Natural killer cell treated with Interleukin-12 subunit alpha and Interleukin-12 subunit beta and Interleukin-15 and Interleukin-18, amount 100 ng/mL, for 72 hours (primary cell): ENCODE results near the gene GRIN1. TPM values are rescaled to one million over a fixed set of nuclear protein-coding genes. Genes with fewer than 3 reads are reported as not detected.
A peak's percentile ranks its signal among the peaks of the same experiment; 100 is the strongest.
"Not testable (repeated sequence)": the region's sequence is repeated elsewhere in the genome, so short reads cannot be mapped to it uniquely, and the experiment has no call there.

Experiments used
- ATAC-seq, 2 donors: fragments of 150-1000 bp; cut with Tn5 transposase in 1 of 2; sonication (Bioruptor Pico), chemical (Tn5 transposase) in 1 of 2; 2 replicates each; pipeline ENCODE4 v1.10.0; 2021
- DNase-seq: peaks from one replicate; pipeline ENCODE4 v3.0.0; 2022; ENCODE audit warnings: low spot score
- H3K27ac Mint-ChIP-seq, 2 donors: 1 replicate in 1 of 2; 2 replicates in 1 of 2; pipeline ENCODE4 v1.8.0; 2022; ENCODE audit warnings: mixed read lengths in 2 of 2, mild to moderate bottlenecking in 1 of 2, moderate library complexity in 1 of 2
- H3K27me3 Mint-ChIP-seq, 2 donors: 1 replicate in 1 of 2; 2 replicates in 1 of 2; pipeline ENCODE4 v1.8.0; 2022; ENCODE audit warnings: mixed read lengths in 2 of 2
- H3K36me3 Mint-ChIP-seq: one replicate; pipeline ENCODE4 v1.8.0; 2022; ENCODE audit warnings: mixed read lengths
- H3K4me1 Mint-ChIP-seq, 2 donors: 1 replicate in 1 of 2; 2 replicates in 1 of 2; pipeline ENCODE4 v1.8.0; 2022; ENCODE audit warnings: low read depth in 2 of 2, mixed read lengths in 2 of 2, mild to moderate bottlenecking in 1 of 2
- H3K4me3 Mint-ChIP-seq: one replicate; pipeline ENCODE4 v1.8.0; 2022; ENCODE audit warnings: mixed read lengths
- H3K9me3 Mint-ChIP-seq: 2 replicates; pipeline ENCODE4 v1.8.0; 2022; ENCODE audit warnings: mixed read lengths
- total RNA-seq, 2 donors: library from RNA; stranded (reverse); gene quantifications; one replicate each; pipeline ENCODE4 v1.2.3, GENCODE V29; 2022

The GRIN1 gene
- total RNA-seq, 2 donors from 2014 or later: 0.11 TPM; not detected in 1

DNA sequence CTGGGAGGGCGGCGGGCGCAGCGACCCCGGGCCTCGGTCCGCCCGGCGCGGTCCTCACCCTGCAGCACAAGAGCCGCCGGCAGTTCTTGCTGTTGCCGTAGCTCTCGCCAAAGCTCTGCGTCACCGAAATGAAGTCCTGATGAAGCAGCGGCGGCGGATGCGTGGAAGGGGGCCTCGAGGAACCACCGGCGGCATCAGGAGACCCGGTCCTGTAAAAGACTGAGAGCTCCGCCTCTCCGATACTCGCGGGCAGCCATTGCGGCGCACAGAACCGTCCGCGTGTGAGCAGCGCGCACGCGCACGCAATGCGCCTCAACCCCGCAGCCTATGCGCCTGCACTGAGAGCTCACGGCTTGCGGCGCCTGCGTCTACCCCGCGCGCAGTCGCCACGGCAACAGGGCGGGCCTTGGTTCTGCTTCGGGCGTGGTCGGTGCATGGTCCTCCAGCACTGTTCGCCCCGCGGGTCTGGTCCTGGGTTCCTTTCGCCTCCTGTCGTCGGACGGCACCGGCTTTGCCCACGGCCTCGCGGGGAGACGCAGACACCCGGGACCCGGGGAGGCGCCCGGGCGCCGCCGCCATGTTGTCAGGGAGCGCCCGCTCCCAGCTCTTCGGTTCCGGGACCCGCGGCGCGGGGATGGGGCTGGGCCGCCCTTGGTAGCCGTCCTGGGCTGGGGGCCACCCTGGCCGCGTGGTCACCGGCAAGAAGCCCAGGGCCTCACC lies 9.3 kb upstream of the GRIN1 start:
- Mint-ChIP-seq H3K36me3 (no peaks in the 10 kb centered on the region), H3K27ac (no peak overlapping the region), H3K9me3 (no peaks in the 10 kb centered on the region), H3K4me3 (peak overlapping the region; percentile 90), H3K4me1 (peaks cover 24 to 25% of the 10 kb centered on the region in 2 donors), H3K27me3 (peaks cover 0 to 2% of the 10 kb centered on the region in 2 donors)
- DNase-seq (peak; percentile 93), ATAC-seq (peak; percentile 99)

DNA sequence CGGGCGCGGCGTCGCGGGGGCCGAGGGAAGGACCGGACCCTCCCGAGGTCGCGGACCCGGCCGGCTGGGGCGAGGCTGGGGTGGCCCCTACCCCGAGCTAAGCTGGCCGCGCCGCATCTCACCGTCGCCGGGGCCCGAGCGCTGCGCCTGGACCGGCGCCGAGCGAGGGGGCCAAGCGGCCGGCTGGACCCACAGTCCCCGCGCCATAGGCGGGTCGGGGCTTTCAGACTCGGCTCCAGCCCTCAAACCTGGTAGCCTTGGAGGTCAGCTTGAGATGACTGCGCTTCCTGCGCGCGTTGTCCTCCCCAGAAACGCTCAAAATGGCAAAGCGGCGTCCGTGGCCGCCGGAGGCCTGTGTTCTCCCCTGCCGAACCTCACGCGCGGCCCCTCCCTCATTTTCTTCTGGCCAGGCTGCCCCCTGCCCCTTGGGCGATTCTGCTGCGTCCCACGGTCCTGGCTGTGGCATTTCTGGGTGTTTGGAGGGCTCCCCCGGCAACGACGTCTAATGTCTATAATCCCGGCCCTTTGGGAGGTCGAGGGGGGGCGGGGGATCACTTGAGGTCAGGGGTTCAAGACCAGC lies 8.7 kb upstream of the GRIN1 start:
- Mint-ChIP-seq H3K36me3 (no peaks in the 10 kb centered on the region), H3K27ac (no peak overlapping the region), H3K4me3 (peak overlapping the region; percentile 84), H3K9me3 (no peaks in the 10 kb centered on the region), H3K27me3 (peaks cover 0 to 2% of the 10 kb centered on the region in 2 donors), H3K4me1 (peaks cover 24 to 25% of the 10 kb centered on the region in 2 donors)
- peak; percentile 31 to 38 for ATAC-seq
- DNase-seq: no peak

DNA sequence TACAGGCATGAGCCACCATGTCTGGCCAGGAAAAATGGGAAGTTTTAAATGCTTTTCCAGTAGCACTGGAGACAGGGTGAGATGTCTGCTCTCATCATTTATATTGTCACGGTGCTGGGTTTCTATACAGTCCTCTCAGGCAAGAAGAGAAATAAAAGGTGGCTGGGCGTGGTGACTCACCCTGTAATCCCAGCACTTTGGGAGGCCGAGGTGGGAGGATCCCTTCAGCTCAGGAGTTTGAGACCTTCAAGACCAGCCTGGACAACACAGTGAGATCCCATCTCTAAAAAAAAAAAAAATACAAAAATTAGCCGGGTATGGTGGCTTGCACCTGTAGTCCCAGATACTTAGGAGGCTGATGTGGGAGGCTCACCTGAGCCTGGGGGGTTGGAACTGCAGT lies 4.8 kb upstream of the GRIN1 start:
- Mint-ChIP-seq H3K4me3 (no peak overlapping the region), H3K36me3 (no peaks in the 10 kb centered on the region), H3K4me1 (no peaks in the 10 kb centered on the region), H3K27me3 (peaks cover 8 to 9% of the 10 kb centered on the region in 2 donors), H3K9me3 (no peaks in the 10 kb centered on the region), H3K27ac (no peak overlapping the region)
- DNase-seq (no peak), ATAC-seq (no peak)

DNA sequence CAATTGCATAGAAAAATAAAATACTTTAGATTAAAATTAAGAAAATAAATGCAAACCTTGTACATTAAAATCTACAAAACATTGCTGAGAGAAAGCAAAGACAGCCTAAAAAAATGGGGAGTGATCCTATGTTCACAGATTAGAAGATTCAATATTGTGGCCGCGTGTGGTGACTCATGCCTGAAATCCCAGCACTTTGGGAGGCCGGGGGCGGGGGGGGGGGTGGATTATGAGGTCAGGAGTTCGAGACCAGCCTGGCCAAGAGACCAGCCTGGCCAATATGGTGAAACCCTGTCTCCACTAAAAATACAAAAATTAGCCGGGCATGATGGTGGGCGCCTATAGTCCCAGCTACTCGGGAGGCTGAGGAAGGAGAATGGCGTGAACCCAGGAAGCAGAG lies 3.8 kb upstream of the GRIN1 start:
- ATAC-seq, H3K4me3 Mint-ChIP-seq, DNase-seq, H3K9me3 Mint-ChIP-seq, H3K36me3 Mint-ChIP-seq, H3K27ac Mint-ChIP-seq, H3K4me1 Mint-ChIP-seq: not testable (repeated sequence)
- H3K27me3 Mint-ChIP-seq: peaks cover 9 to 15% of the 10 kb centered on the region in 2 donors

DNA sequence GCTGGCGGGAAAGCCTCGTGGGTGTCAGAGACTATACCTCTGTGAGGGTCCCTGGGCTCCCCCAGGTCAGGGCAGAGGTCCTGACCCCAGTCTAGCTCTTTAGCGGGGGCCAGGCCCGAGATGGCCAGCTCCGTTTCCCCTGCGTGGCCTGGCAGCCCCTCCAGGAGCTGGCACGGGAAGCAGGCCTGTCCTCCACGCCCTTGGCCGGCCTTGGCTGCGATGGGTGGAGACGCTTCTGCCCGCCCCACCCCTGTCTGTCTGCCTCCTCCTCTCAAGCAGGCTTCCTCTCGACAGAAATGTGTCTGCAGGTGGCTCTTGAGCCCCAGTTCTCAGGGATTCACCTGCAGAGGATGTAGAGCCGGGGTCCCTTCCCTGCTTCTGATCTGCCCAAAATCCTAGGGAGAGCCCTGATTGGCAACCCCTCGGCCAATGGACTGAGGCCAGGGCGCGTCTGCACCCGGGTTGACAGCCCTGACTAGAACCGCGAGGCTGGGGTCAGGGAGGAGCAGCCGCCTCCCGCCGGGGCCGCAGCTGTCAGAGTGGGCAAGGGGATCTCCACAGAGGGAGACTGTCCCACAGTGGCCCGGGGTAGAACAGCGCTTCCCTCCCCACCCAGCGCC lies 2.6 kb upstream of the GRIN1 start:
- Mint-ChIP-seq H3K9me3 (no peaks in the 10 kb centered on the region), H3K36me3 (no peaks in the 10 kb centered on the region), H3K27me3 (peaks cover 15 to 19% of the 10 kb centered on the region in 2 donors), H3K4me1 (peaks cover 0 to 2% of the 10 kb centered on the region in 2 donors), H3K4me3 (no peak overlapping the region), H3K27ac (no peak overlapping the region)
- DNase-seq (no peak), ATAC-seq (no peak)

DNA sequence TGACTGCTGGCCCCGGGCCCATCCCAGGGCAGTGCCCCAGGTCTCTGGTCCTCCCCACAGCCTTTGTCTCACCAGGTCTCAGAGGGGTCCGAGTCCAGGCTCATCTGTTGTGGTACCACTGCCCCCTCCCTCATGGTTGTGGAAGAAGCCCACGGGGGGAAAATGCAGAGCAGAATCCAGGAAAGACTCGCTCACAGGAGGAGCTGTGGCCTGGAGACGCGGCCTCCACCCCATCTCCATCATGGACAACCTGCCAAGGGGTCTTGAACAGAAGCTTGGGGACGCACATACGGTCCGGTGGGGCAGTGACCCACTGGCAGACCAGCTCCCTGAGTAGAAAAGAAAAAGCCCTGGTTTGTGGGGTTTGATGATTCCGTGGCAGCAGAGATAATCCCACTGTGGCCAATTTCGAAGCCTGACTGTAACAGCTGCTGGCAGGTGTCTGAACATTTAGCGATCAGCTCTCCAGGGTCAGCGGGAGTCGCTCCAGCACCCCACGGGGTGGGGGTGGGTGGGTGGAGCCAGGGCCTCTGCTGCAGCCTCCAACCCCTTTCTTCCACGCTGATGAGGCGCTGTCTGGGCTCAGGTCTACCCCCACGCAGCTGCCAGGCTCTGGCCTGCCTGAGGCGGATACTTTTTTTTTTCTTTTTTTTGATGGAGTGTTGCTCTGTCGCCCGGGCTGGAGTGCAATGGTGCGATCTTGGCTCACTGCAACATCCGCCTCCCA lies 1.9 kb upstream of the GRIN1 start:
- no peaks in the 10 kb centered on the region for H3K9me3 Mint-ChIP-seq
- peaks cover 0 to 2% of the 10 kb centered on the region in 2 donors for H3K4me1 Mint-ChIP-seq

DNA sequence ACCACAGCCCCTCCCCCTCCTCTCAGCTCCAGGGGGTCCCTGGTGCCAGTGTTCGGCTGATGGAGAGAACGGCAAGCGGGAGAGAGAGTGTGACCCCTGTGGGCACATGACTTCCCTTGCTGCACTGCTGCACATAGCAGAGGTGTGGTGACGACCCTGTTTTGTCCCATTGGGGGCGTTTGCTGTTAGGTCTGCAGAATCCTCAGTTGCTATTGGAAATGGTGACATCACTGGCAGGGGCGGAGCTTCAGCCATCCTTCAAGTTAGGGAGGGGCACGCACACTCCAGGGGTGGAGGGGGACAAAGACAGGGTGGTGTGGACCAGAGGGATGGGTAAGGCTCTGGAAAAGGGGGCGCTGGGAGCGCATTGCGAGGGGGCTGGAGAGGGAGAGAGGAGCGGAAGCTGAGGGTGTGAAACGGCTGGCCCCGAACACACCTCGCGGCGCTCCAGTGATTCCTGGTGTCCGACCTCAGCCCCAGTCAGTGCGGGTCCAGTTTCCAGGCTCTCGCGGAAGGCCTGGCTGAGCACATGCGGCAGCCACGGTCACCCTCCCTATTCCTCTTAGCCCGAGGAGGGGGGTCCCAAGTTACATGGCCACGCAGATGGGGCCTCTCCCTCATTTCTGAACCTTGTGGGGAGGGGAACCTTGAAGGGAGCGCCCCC lies 764 bp upstream of the GRIN1 start:
- H3K4me1 Mint-ChIP-seq: peaks cover 0 to 6% of the 10 kb centered on the region in 2 donors
- no peak overlapping the region for H3K4me3 Mint-ChIP-seq
- DNase-seq: no peak
- H3K27me3 Mint-ChIP-seq: peaks cover 25% of the 10 kb centered on the region in 2 donors
- no peak overlapping the region for H3K27ac Mint-ChIP-seq
- no peak for ATAC-seq
- no peaks in the 10 kb centered on the region for H3K9me3 Mint-ChIP-seq
- H3K36me3 Mint-ChIP-seq: no peaks in the 10 kb centered on the region

More for the DNA sequence above, 1.9 kb upstream of the GRIN1 start:
- Mint-ChIP-seq H3K27me3 (peaks cover 18 to 22% of the 10 kb centered on the region in 2 donors), H3K27ac (no peak overlapping the region), H3K4me3 (no peak overlapping the region), H3K36me3 (no peaks in the 10 kb centered on the region)
- DNase-seq: no peak
- no peak for ATAC-seq

DNA sequence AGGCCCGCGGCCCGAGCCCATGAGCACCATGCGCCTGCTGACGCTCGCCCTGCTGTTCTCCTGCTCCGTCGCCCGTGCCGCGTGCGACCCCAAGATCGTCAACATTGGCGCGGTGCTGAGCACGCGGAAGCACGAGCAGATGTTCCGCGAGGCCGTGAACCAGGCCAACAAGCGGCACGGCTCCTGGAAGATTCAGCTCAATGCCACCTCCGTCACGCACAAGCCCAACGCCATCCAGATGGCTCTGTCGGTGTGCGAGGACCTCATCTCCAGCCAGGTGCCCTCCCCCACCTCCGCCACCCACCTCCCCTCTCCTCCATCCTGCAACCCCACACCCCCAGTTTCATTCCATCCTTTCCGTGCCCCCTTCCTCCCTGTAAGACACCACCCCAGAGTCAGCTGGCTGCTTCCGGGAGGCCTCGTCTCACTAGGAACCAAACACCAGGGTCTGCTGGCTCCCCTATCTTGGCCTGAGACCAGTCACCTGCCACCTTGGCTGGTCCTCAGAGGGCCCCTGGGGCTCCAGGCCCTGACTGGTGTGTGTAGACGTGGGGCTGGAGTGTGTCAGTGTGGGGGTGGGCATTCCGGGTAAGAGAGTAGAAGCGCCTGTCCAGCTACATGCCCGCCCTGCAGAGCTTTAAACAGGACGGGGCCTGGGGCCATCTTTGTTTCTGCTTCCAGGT lies 655 bp downstream of the GRIN1 start:
- no peak for ATAC-seq
- Mint-ChIP-seq H3K27ac (no peak overlapping the region), H3K9me3 (no peaks in the 10 kb centered on the region), H3K36me3 (no peaks in the 10 kb centered on the region), H3K27me3 (peaks cover 25% of the 10 kb centered on the region in 2 donors), H3K4me3 (no peak overlapping the region), H3K4me1 (peaks cover 0 to 6% of the 10 kb centered on the region in 2 donors)
- DNase-seq: no peak

DNA sequence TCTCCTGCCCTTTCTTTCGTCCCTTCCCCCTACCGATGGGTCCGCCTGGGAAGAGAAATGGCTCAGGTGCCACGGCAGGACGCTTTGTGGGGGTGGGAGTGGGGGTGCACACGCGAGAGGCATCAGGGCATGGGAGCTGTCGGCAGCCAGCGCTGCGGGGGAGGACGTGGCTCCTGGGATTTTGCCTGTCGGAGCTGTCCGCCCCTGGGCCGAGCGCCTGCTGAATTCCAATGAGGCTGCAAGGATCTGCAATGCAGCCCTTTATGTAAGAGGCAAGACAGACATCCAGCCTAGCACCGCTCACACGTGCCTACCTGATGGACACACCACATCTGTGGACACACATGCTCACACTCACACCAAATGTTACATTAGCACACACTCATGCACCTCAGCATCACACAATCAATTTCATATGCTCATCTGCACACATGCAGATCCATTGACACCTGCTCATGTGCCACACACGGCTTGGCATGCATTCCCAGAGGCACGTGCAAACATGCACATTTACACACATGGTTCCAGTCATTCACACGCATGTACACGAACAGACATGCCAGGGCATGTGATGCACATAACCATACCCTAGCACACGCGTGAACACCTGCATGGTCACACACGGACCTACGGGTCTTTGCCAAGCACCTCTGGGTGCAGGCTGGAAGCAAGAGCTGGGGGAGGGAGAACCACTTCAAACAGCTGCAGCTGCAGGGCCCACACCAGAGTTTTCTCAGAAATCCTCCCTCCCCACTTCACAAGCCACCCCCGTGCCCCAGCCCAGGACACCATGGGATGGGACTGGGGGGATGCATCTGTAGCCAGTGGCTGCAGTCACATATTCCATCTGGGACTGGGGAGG lies 1.4 kb downstream of the GRIN1 start:
- DNase-seq: no peak
- ATAC-seq: no peak
- no peaks in the 10 kb centered on the region for H3K36me3 Mint-ChIP-seq
- peaks cover 0 to 6% of the 10 kb centered on the region in 2 donors for H3K4me1 Mint-ChIP-seq
- H3K27ac Mint-ChIP-seq: no peak overlapping the region
- H3K4me3 Mint-ChIP-seq: no peak overlapping the region
- peaks cover 25% of the 10 kb centered on the region in 2 donors for H3K27me3 Mint-ChIP-seq
- H3K9me3 Mint-ChIP-seq: no peaks in the 10 kb centered on the region

DNA sequence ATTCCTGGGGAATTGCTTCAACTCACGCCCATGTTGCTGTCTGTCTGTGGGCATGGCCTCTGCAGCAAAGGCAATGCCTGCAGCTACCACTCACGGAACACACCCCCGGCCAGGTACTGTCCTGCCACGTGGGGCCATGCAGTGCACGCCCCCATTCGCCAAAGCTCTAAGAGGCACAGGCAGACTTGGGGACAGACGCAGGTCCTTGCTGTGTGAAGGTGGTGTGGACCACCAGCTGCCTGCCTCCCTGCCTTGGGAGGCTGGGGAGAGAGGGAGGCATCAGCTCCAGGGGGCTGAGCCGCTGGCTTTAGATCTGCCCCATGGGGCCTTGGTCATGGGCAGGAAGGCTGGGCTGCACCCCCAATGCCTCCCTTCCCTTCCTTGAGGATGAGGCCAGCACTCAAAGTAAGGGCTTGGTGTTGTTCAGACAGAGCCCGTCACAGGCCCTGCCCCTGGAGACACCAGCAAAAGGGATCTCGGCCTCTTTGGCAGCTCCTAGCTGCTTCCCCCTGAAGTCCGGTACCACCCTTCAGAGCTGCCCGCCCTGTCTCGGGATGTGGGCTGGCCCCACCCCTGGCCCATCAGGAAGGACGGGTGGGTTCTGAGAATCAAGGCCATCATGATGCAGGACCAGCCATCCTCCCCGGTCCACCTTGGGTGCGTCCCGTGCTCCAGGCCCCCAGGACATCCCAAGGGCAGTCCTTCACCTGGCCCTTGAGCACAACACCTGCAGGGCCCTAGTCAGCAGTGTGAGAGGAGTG lies 2.3 kb downstream of the GRIN1 start:
- H3K9me3 Mint-ChIP-seq: no peaks in the 10 kb centered on the region
- DNase-seq (no peak), ATAC-seq (no peak)
- peaks cover 0 to 6% of the 10 kb centered on the region in 2 donors for H3K4me1 Mint-ChIP-seq
- H3K36me3 Mint-ChIP-seq: no peaks in the 10 kb centered on the region
- H3K27me3 Mint-ChIP-seq: peaks cover 18 to 20% of the 10 kb centered on the region in 2 donors
- no peak overlapping the region for H3K27ac Mint-ChIP-seq
- H3K4me3 Mint-ChIP-seq: no peak overlapping the region

DNA sequence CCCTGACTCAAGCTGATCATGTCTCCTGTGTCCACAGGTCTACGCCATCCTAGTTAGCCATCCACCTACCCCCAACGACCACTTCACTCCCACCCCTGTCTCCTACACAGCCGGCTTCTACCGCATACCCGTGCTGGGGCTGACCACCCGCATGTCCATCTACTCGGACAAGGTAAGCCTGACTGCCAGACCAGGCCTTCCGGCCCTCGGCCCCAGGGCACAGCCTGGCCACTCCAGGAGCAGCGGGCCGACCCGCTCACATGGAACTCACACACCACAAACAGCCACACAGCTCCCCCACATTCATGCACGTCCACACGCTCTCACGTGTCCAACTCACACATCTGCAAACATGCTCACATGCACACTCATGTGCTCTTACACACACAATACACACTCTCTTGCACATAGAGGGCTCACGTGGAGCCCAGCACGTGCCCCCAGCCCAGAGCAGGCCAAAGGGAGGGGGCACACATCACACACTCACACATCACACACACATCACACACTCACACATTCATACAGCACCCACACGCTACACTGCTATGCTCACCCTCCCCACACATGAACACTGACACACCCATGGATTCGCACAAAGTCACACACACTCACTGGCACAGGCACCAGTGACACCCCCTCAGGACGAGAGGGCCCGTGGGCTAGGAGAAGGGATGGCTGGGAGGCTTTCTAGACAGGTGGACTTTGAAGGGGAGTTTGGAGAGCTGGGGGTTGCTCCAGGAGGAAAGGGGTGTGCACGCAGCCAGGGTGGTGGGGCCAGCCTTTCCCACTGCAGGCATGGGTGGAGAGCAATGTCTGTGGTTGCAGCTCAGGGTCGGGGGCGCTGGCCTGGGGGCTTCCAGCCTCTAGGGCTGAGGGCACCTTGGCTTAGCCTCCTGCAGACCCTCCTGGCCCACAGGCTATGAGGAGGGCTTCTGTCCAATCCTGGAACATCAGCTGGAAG lies 3.3 kb downstream of the GRIN1 start:
- H3K27me3 Mint-ChIP-seq: peaks cover 17 to 23% of the 10 kb centered on the region in 2 donors
- no peak for ATAC-seq
- no peak overlapping the region for H3K4me3 Mint-ChIP-seq
- no peak for DNase-seq
- no peaks in the 10 kb centered on the region for H3K9me3 Mint-ChIP-seq
- no peaks in the 10 kb centered on the region for H3K36me3 Mint-ChIP-seq
- H3K4me1 Mint-ChIP-seq: peaks cover 0 to 6% of the 10 kb centered on the region in 2 donors
- no peak overlapping the region for H3K27ac Mint-ChIP-seq
